Suprapubic skin (tissue), 4 donors: ENCODE results near the gene CXCR5. TPM values are rescaled to one million over a fixed set of nuclear protein-coding genes. Genes with fewer than 3 reads are reported as not detected.

Source experiments
- DNase-seq, 2 donors: peaks; one replicate each; pipeline ENCODE4 v3.0.0-alpha.2; 2019; ENCODE audit warnings: low spot score in 2 of 2
- H3K27ac ChIP-seq: fragments of 200-600 bp; sonication (generic); one replicate; pipeline ENCODE4 v1.5.1; 2019
- H3K27me3 ChIP-seq: fragments of 200-600 bp; sonication (generic); one replicate; pipeline ENCODE4 v1.5.1; 2019
- H3K36me3 ChIP-seq: fragments of 200-600 bp; sonication (generic); one replicate; pipeline ENCODE4 v1.5.1; 2019
- H3K4me1 ChIP-seq: fragments of 200-600 bp; sonication (generic); one replicate; pipeline ENCODE4 v1.5.1; 2019
- H3K4me3 ChIP-seq: fragments of 200-600 bp; sonication (generic); one replicate; pipeline ENCODE4 v1.5.1; 2019; ENCODE audit warnings: mild to moderate bottlenecking
- H3K9me3 ChIP-seq: fragments of 200-600 bp; sonication (generic); one replicate; pipeline ENCODE4 v1.5.1; 2019
- EP300 ChIP-seq: sonication (generic); formaldehyde crosslinking; IDR thresholded peaks from one replicate; pipeline ENCODE4 v1.6.1; 2017; ENCODE audit warnings: antibody characterized with exemption
- POLR2A ChIP-seq, 2 donors: fragments of 450-650 bp; IDR thresholded peaks; one replicate each; pipeline ENCODE4 v1.6.1; 2017; ENCODE audit warnings: antibody characterized with exemption in 2 of 2, mild to moderate bottlenecking in 2 of 2, moderate library complexity in 2 of 2
- POLR2AphosphoS5 ChIP-seq, 3 donors: sonication (generic); formaldehyde crosslinking; IDR thresholded peaks; one replicate each; pipeline ENCODE4 v1.6.1; 2017; ENCODE audit warnings: antibody characterized with exemption in 3 of 3
- WGBS: methylation state at CpG from one replicate; pipeline ENCODE4 v1.1.5; 2018; 5-methylcytosine and 5-hydroxymethylcytosine counted together
- total RNA-seq, 4 donors: library from RNA; depleted of rRNA; stranded (reverse); fragments of >200 nt; gene quantifications; one replicate each; pipeline ENCODE4 v1.1.0, GENCODE V29; 2016
- TF ChIP-seq, protein P1 (sequence below), 2 donors: fragments of 200-600 bp in 1 of 2; fragments of 450-650 bp in 1 of 2; sonication (generic) in 1 of 2; IDR thresholded peaks; one replicate each; pipeline ENCODE4 v1.5.1; 2016 to 2019; ENCODE audit warnings: antibody characterized with exemption in 2 of 2, mild to moderate bottlenecking in 1 of 2, moderate library complexity in 1 of 2

The CXCR5 gene
- total RNA-seq, 4 donors from 2014 or later = not detected

GRCh38 chr11:118927554-118928100 is 43.9 kb downstream of the CXCR5 start:
- no peaks in the 10 kb centered on the region for H3K9me3 ChIP-seq
- no peaks in the 10 kb centered on the region for H3K36me3 ChIP-seq
- no peak for DNase-seq
- H3K27ac ChIP-seq = peak overlapping the region; percentile 96
- WGBS = 6% methylated on average over 7 of the region's 7 CpGs
- no peaks in the 10 kb centered on the region for H3K27me3 ChIP-seq
- TF ChIP-seq EP300 = no peak
- no peak for TF ChIP-seq POLR2AphosphoS5 (IDR thresholded peaks at IDR 0.05)
- TF ChIP-seq, protein P1, sequence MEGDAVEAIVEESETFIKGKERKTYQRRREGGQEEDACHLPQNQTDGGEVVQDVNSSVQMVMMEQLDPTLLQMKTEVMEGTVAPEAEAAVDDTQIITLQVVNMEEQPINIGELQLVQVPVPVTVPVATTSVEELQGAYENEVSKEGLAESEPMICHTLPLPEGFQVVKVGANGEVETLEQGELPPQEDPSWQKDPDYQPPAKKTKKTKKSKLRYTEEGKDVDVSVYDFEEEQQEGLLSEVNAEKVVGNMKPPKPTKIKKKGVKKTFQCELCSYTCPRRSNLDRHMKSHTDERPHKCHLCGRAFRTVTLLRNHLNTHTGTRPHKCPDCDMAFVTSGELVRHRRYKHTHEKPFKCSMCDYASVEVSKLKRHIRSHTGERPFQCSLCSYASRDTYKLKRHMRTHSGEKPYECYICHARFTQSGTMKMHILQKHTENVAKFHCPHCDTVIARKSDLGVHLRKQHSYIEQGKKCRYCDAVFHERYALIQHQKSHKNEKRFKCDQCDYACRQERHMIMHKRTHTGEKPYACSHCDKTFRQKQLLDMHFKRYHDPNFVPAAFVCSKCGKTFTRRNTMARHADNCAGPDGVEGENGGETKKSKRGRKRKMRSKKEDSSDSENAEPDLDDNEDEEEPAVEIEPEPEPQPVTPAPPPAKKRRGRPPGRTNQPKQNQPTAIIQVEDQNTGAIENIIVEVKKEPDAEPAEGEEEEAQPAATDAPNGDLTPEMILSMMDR (IDR thresholded peaks at IDR 0.05) = no peak
- no peak for TF ChIP-seq POLR2A (IDR thresholded peaks at IDR 0.05)
- peak overlapping the region; percentile 77 for H3K4me3 ChIP-seq
- H3K4me1 ChIP-seq = peaks cover 59% of the 10 kb centered on the region

- peak overlapping the region; percentile 96 for H3K27ac ChIP-seq
- H3K9me3 ChIP-seq = no peaks in the 10 kb centered on the region
- peaks cover 57% of the 10 kb centered on the region for H3K4me1 ChIP-seq
- H3K4me3 ChIP-seq = peak overlapping the region; percentile 77
- WGBS = 0% methylated on average over 21 of the region's 32 CpGs
- TF ChIP-seq POLR2AphosphoS5 (IDR thresholded peaks at IDR 0.05) (peak in 1 of 3 donors; percentile 51), EP300 (no peak), POLR2A (IDR thresholded peaks at IDR 0.05) (no peak)
- TF ChIP-seq, protein P1 (IDR thresholded peaks at IDR 0.05) = peak; percentile 91 to 96
- H3K27me3 ChIP-seq = no peaks in the 10 kb centered on the region
- DNase-seq = peak; percentile 96 to 97
- H3K36me3 ChIP-seq = no peaks in the 10 kb centered on the region
Observed at GRCh38 chr11:118928101-118928869, 44.6 kb downstream of the CXCR5 start.

- WGBS = 0% methylated on average over 14 of the region's 26 CpGs
- DNase-seq = peak; percentile 86 to 88
- peak overlapping the region; percentile 96 for H3K27ac ChIP-seq
- H3K9me3 ChIP-seq = no peaks in the 10 kb centered on the region
- TF ChIP-seq POLR2AphosphoS5 (IDR thresholded peaks at IDR 0.05) = peak in 1 of 3 donors; percentile 7
- TF ChIP-seq, protein P1 (IDR thresholded peaks at IDR 0.05) = no peak
- H3K4me1 ChIP-seq = peaks cover 56% of the 10 kb centered on the region
- peak overlapping the region; percentile 77 for H3K4me3 ChIP-seq
- no peaks in the 10 kb centered on the region for H3K36me3 ChIP-seq
- H3K27me3 ChIP-seq = no peaks in the 10 kb centered on the region
Observed at GRCh38 chr11:118928870-118929500, 45.3 kb downstream of the CXCR5 start.

- peak overlapping the region; percentile 77 for H3K4me3 ChIP-seq
- TF ChIP-seq, protein P1 (IDR thresholded peaks at IDR 0.05) = no peak
- TF ChIP-seq EP300 = no peak
- TF ChIP-seq POLR2AphosphoS5 (IDR thresholded peaks at IDR 0.05) = no peak
- no peak for TF ChIP-seq POLR2A (IDR thresholded peaks at IDR 0.05)
- WGBS = 0% methylated on average over 13 of the region's 26 CpGs
- DNase-seq = peak; percentile 94 to 95
- H3K27ac ChIP-seq = peak overlapping the region; percentile 96
- no peaks in the 10 kb centered on the region for H3K36me3 ChIP-seq
- no peaks in the 10 kb centered on the region for H3K27me3 ChIP-seq
- H3K4me1 ChIP-seq = peaks cover 50% of the 10 kb centered on the region
- H3K9me3 ChIP-seq = no peaks in the 10 kb centered on the region
Observed at GRCh38 chr11:118929501-118930093, 45.9 kb downstream of the CXCR5 start.
